Activated CD8-positive, alpha-beta memory T cell treated with anti-CD3 and anti-CD28 coated beads for 36 hours (primary cell): Measurements from ENCODE around the gene NTNG1. TPM values are rescaled to one million over a fixed set of nuclear protein-coding genes. Genes with fewer than 3 reads are reported as not detected.

Experiments used
- CTCF ChIA-PET: fragments of 350-600 bp; sonication (Branson Sonifier 250); formaldehyde crosslinking; loops from one replicate; lab custom pipeline; 2021; ENCODE audit warnings: antibody characterized with exemption; lab: Charles Lee
- POLR2A ChIA-PET: fragments of 350-600 bp; sonication (Branson Sonifier 250); formaldehyde crosslinking; loops from one replicate; lab custom pipeline; 2021; ENCODE audit warnings: antibody characterized with exemption; lab: Charles Lee
- total RNA-seq, 2 experiments: library from RNA; stranded (reverse); gene quantifications; one replicate each; pipeline ENCODE4 v1.2.3, GENCODE V29; 2021

Gene NTNG1
- total RNA-seq, 2 experiments from 2014 or later, result 0.42 to 0.50 TPM

- ChIA-PET POLR2A (no interaction called here), CTCF (no interaction called here)
Observed at GRCh38 chr1:107514841-107515240, 374.0 kb downstream of the NTNG1 start.

- ChIA-PET POLR2A (no interaction called here), CTCF (interaction anchor here (0.6 kb wide), 1 partner anchor 61 kb away, joined by 3 read pairs; no protein-coding TSS in a partner anchor)
Observed at GRCh38 chr1:107515702-107516101, 374.9 kb downstream of the NTNG1 start.

GRCh38 chr1:107523061-107523460 is 382.2 kb downstream of the NTNG1 start:
- ChIA-PET POLR2A (no interaction called here), CTCF (no interaction called here)

- ChIA-PET POLR2A (no interaction called here), CTCF (no interaction called here)
Observed at GRCh38 chr1:107523736-107524135, 382.9 kb downstream of the NTNG1 start.

- ChIA-PET CTCF (no interaction called here), POLR2A (no interaction called here)
Observed at GRCh38 chr1:107524301-107524700, 383.5 kb downstream of the NTNG1 start.

GRCh38 chr1:107525145-107525544 is 384.3 kb downstream of the NTNG1 start:
- ChIA-PET POLR2A (no interaction called here), CTCF (no interaction called here)

GRCh38 chr1:107525961-107526360 is 385.1 kb downstream of the NTNG1 start:
- POLR2A ChIA-PET, result no interaction called here
- CTCF ChIA-PET, result interaction anchor here (0.7 to 0.9 kb wide), 2 partner anchors 9 to 12 kb away, joined by 3 to 4 read pairs; no protein-coding TSS in a partner anchor

GRCh38 chr1:107526524-107527198 is 385.8 kb downstream of the NTNG1 start:
- CTCF ChIA-PET, result interaction anchor here (0.7 to 0.9 kb wide), 2 partner anchors 10 to 13 kb away, joined by 3 to 4 read pairs; no protein-coding TSS in a partner anchor
- POLR2A ChIA-PET, result no interaction called here

GRCh38 chr1:107529511-107530149 is 388.8 kb downstream of the NTNG1 start:
- POLR2A ChIA-PET, result no interaction called here
- CTCF ChIA-PET, result interaction anchor here (1.0 kb wide), 1 partner anchor 497 kb away, joined by 3 read pairs; no protein-coding TSS in a partner anchor

GRCh38 chr1:107530543-107530942 is 389.7 kb downstream of the NTNG1 start:
- CTCF ChIA-PET, result interaction anchor here (1.0 kb wide), 1 partner anchor 498 kb away, joined by 3 read pairs; no protein-coding TSS in a partner anchor
- POLR2A ChIA-PET, result no interaction called here

- CTCF ChIA-PET, result no interaction called here
- POLR2A ChIA-PET, result no interaction called here
Observed at GRCh38 chr1:107531065-107531908, 390.4 kb downstream of the NTNG1 start.

GRCh38 chr1:107532318-107532717 is 391.5 kb downstream of the NTNG1 start:
- POLR2A ChIA-PET, result no interaction called here

More at GRCh38 chr1:107532318-107532717, 391.5 kb downstream of the NTNG1 start:
- CTCF ChIA-PET, result no interaction called here

Other genes starting within 250 kb of the NTNG1 start
- 10 to 100 TPM; 26.5 to 28.1 TPM for gene PRMT6, start 84.4 kb upstream of the NTNG1 start, total RNA-seq